ENCODE results near the gene SLC44A4. TPM values are rescaled to one million over a fixed set of nuclear protein-coding genes. Genes with fewer than 3 reads are reported as not detected.
"Not testable (repeated sequence)": the region's sequence is repeated elsewhere in the genome, so short reads cannot be mapped to it uniquely, and the experiment has no call there.

SLC44A4 gene
- total RNA-seq, 1 donor from 2014 or later: 0.23 TPM

GRCh38 chr6:31860349-31860748 lies 18.4 kb downstream of the SLC44A4 start:
- H3K27me3 ChIP-seq (ENCODE audit: insufficient read depth, low read length): no peaks in the 10 kb centered on the region
- peaks cover 13% of the 10 kb centered on the region for H3K79me2 ChIP-seq (ENCODE audit: insufficient read depth, low read length)
- H3K4me2 ChIP-seq (ENCODE audit: low read length): no peak overlapping the region
- no peak overlapping the region for H2AFZ ChIP-seq (ENCODE audit: low read depth, low read length)
- H3K9me3 Mint-ChIP-seq (ENCODE audit: unreplicated experiment): no peaks in the 10 kb centered on the region
- peaks cover 13% of the 10 kb centered on the region for H3K36me3 Mint-ChIP-seq (ENCODE audit: low read depth, unreplicated experiment)
- FAIRE-seq (no peak), DNase-seq (ENCODE audit: low read depth) (no peak)
- H3K4me3 ChIP-seq (ENCODE audit: insufficient read depth, low read depth, low read length): no peak overlapping the region
- H3K4me3 Mint-ChIP-seq (ENCODE audit: unreplicated experiment): no peak overlapping the region
- H3K9ac ChIP-seq (ENCODE audit: low read length): no peak overlapping the region
- H3K36me3 ChIP-seq (ENCODE audit: insufficient read depth, low read length): peaks cover 4% of the 10 kb centered on the region
- no peaks in the 10 kb centered on the region for H3K27me3 Mint-ChIP-seq (ENCODE audit: low read depth, unreplicated experiment)
- no peak overlapping the region for H3K27ac ChIP-seq (ENCODE audit: low read depth, low read length)
- peaks cover 7% of the 10 kb centered on the region for H3K4me1 Mint-ChIP-seq (ENCODE audit: low read depth, unreplicated experiment)
- TF ChIP-seq EZH2 (IDR thresholded peaks at IDR 0.05; ENCODE audit: insufficient read depth, low read length) (no peak), CTCF (IDR thresholded peaks at IDR 0.05; ENCODE audit: insufficient read depth, low read depth, low read length) (no peak)
- peaks cover 10% of the 10 kb centered on the region for H4K20me1 ChIP-seq (ENCODE audit: insufficient read depth, low read length)
- H3K9me3 ChIP-seq (ENCODE audit: insufficient read depth, low read depth, low read length): no peaks in the 10 kb centered on the region
- H3K4me1 ChIP-seq (ENCODE audit: insufficient read depth, low read length): peaks cover 7% of the 10 kb centered on the region
- no peak overlapping the region for H3K27ac Mint-ChIP-seq (ENCODE audit: unreplicated experiment)

- Mint-ChIP-seq H3K4me3 (ENCODE audit: unreplicated experiment) (no peak overlapping the region), H3K9me3 (ENCODE audit: unreplicated experiment) (no peaks in the 10 kb centered on the region), H3K36me3 (ENCODE audit: low read depth, unreplicated experiment) (peaks cover 16% of the 10 kb centered on the region), H3K27ac (ENCODE audit: unreplicated experiment) (no peak overlapping the region), H3K4me1 (ENCODE audit: low read depth, unreplicated experiment) (peaks cover 6% of the 10 kb centered on the region), H3K27me3 (ENCODE audit: low read depth, unreplicated experiment) (no peaks in the 10 kb centered on the region)
- Histone ChIP-seq H3K4me3 (ENCODE audit: insufficient read depth, low read depth, low read length) (no peak overlapping the region), H3K4me2 (ENCODE audit: low read length) (no peak overlapping the region), H3K9ac (ENCODE audit: low read length) (no peak overlapping the region), H3K27me3 (ENCODE audit: insufficient read depth, low read length) (no peaks in the 10 kb centered on the region), H3K36me3 (ENCODE audit: insufficient read depth, low read length) (peaks cover 4% of the 10 kb centered on the region), H3K27ac (ENCODE audit: low read depth, low read length) (no peak overlapping the region), H3K79me2 (ENCODE audit: insufficient read depth, low read length) (peaks cover 13% of the 10 kb centered on the region), H4K20me1 (ENCODE audit: insufficient read depth, low read length) (peaks cover 10% of the 10 kb centered on the region), H3K4me1 (ENCODE audit: insufficient read depth, low read length) (peaks cover 7% of the 10 kb centered on the region), H3K9me3 (ENCODE audit: insufficient read depth, low read depth, low read length) (no peaks in the 10 kb centered on the region), H2AFZ (ENCODE audit: low read depth, low read length) (no peak overlapping the region)
- no peak for FAIRE-seq
- no peak for DNase-seq (ENCODE audit: low read depth)
- TF ChIP-seq EZH2 (IDR thresholded peaks at IDR 0.05; ENCODE audit: insufficient read depth, low read length) (no peak), CTCF (IDR thresholded peaks at IDR 0.05; ENCODE audit: insufficient read depth, low read depth, low read length) (no peak)
Observed at GRCh38 chr6:31859923-31860322, 18.9 kb downstream of the SLC44A4 start.

GRCh38 chr6:31858707-31859106 lies 20.1 kb downstream of the SLC44A4 start:
- no peaks in the 10 kb centered on the region for H3K27me3 ChIP-seq (ENCODE audit: insufficient read depth, low read length)
- H3K9ac ChIP-seq (ENCODE audit: low read length): no peak overlapping the region
- no peak overlapping the region for H3K4me3 ChIP-seq (ENCODE audit: insufficient read depth, low read depth, low read length)
- Mint-ChIP-seq H3K4me3 (ENCODE audit: unreplicated experiment) (no peak overlapping the region), H3K27ac (ENCODE audit: unreplicated experiment) (no peak overlapping the region), H3K4me1 (ENCODE audit: low read depth, unreplicated experiment) (peaks cover 4% of the 10 kb centered on the region), H3K27me3 (ENCODE audit: low read depth, unreplicated experiment) (no peaks in the 10 kb centered on the region), H3K9me3 (ENCODE audit: unreplicated experiment) (no peaks in the 10 kb centered on the region), H3K36me3 (ENCODE audit: low read depth, unreplicated experiment) (peaks cover 16% of the 10 kb centered on the region)
- no peak for DNase-seq (ENCODE audit: low read depth)
- no peak overlapping the region for H2AFZ ChIP-seq (ENCODE audit: low read depth, low read length)
- peaks cover 4% of the 10 kb centered on the region for H3K4me1 ChIP-seq (ENCODE audit: insufficient read depth, low read length)
- no peak overlapping the region for H3K4me2 ChIP-seq (ENCODE audit: low read length)
- no peaks in the 10 kb centered on the region for H3K9me3 ChIP-seq (ENCODE audit: insufficient read depth, low read depth, low read length)
- no peak overlapping the region for H3K27ac ChIP-seq (ENCODE audit: low read depth, low read length)
- peaks cover 4% of the 10 kb centered on the region for H3K36me3 ChIP-seq (ENCODE audit: insufficient read depth, low read length)
- peaks cover 10% of the 10 kb centered on the region for H4K20me1 ChIP-seq (ENCODE audit: insufficient read depth, low read length)
- FAIRE-seq: no peak
- TF ChIP-seq CTCF (IDR thresholded peaks at IDR 0.05; ENCODE audit: insufficient read depth, low read depth, low read length) (no peak), EZH2 (IDR thresholded peaks at IDR 0.05; ENCODE audit: insufficient read depth, low read length) (no peak)
- peaks cover 13% of the 10 kb centered on the region for H3K79me2 ChIP-seq (ENCODE audit: insufficient read depth, low read length)

- not testable (repeated sequence) for H3K9me3 ChIP-seq (ENCODE audit: insufficient read depth, low read depth, low read length); H3K27ac ChIP-seq (ENCODE audit: low read depth, low read length); DNase-seq (ENCODE audit: low read depth); FAIRE-seq; H3K36me3 ChIP-seq (ENCODE audit: insufficient read depth, low read length); H2AFZ ChIP-seq (ENCODE audit: low read depth, low read length); H3K4me2 ChIP-seq (ENCODE audit: low read length); H3K9me3 Mint-ChIP-seq (ENCODE audit: unreplicated experiment); H3K4me3 ChIP-seq (ENCODE audit: insufficient read depth, low read depth, low read length); H3K4me1 Mint-ChIP-seq (ENCODE audit: low read depth, unreplicated experiment); H3K27me3 Mint-ChIP-seq (ENCODE audit: low read depth, unreplicated experiment); H3K4me1 ChIP-seq (ENCODE audit: insufficient read depth, low read length); H3K9ac ChIP-seq (ENCODE audit: low read length); H3K27me3 ChIP-seq (ENCODE audit: insufficient read depth, low read length); H3K27ac Mint-ChIP-seq (ENCODE audit: unreplicated experiment)
- Histone ChIP-seq H3K79me2 (ENCODE audit: insufficient read depth, low read length) (peaks cover 13% of the 10 kb centered on the region), H4K20me1 (ENCODE audit: insufficient read depth, low read length) (peaks cover 10% of the 10 kb centered on the region)
- peak overlapping the region; percentile 60 for H3K4me3 Mint-ChIP-seq (ENCODE audit: unreplicated experiment)
- peaks cover 18% of the 10 kb centered on the region for H3K36me3 Mint-ChIP-seq (ENCODE audit: low read depth, unreplicated experiment)
Observed at GRCh38 chr6:31857774-31858173, 21.0 kb downstream of the SLC44A4 start.

Data from astrocyte (in vitro differentiated cells and primary cell).